Stimulated activated memory B cell treated with anti-CD40 and anti-IgM and Interleukin-4, amounts not matched to agents 10 μg/mL and 1 μg/mL and 100 μg/mL, for 72 hours (primary cell): ENCODE data around the gene ATP5F1B.

Source experiments
- ATAC-seq: fragments of 150-1000 bp; cut with Tn5 transposase; 2 replicates; pipeline ENCODE4 v1.10.0; 2021
- H3K27ac Mint-ChIP-seq: one replicate; pipeline ENCODE4 v1.8.0; 2022; ENCODE audit warnings: mild to moderate bottlenecking, mixed read lengths
- H3K27me3 Mint-ChIP-seq: one replicate; pipeline ENCODE4 v1.8.0; 2022; ENCODE audit warnings: mixed read lengths
- H3K36me3 Mint-ChIP-seq: one replicate; pipeline ENCODE4 v1.8.0; 2022; ENCODE audit warnings: mixed read lengths
- H3K4me1 Mint-ChIP-seq: one replicate; pipeline ENCODE4 v1.8.0; 2022; ENCODE audit warnings: mixed read lengths
- H3K4me3 Mint-ChIP-seq: one replicate; pipeline ENCODE4 v1.8.0; 2022; ENCODE audit warnings: mild to moderate bottlenecking, moderate library complexity, mixed read lengths
- H3K9me3 Mint-ChIP-seq: one replicate; pipeline ENCODE4 v1.8.0; 2022; ENCODE audit warnings: mixed read lengths

ATP5F1B gene

DNA sequence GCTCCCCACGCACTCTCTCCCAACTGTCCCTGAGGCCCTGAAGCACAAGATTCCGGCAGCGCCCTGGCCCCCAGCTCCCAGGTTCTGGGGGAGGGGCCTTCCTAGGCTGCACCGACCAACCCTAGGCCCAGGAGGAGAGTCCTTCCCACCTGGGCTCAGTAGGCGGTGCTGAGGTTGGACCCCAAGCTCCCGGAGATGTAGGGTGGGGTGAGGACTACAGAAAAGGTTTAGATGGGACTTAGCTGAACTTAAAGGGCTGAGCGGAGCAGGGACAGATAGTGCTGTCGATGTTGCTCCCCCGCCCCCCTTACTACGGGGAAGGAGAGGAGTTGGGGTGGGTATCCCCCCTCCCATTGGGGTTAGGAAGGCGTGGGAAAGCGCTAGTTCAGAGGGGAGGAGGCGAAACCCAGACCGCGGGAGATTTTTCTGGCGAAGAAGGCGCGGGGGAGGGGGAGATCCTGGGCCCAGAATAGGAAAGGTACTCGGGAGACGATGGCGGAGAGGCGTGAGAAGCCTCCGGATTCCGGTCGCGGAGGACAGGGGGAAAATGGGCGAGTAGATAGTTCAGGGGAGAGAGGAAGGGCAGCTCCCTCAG lies 11.4 kb downstream of the ATP5F1B start:
- H3K27me3 Mint-ChIP-seq: no peaks in the 10 kb centered on the region
- peaks cover 17% of the 10 kb centered on the region for H3K36me3 Mint-ChIP-seq
- peak overlapping the region; percentile 90 for H3K27ac Mint-ChIP-seq
- H3K4me1 Mint-ChIP-seq: peaks cover 71% of the 10 kb centered on the region
- ATAC-seq: no peak
- peak overlapping the region; percentile 90 for H3K4me3 Mint-ChIP-seq
- H3K9me3 Mint-ChIP-seq: no peaks in the 10 kb centered on the region

DNA sequence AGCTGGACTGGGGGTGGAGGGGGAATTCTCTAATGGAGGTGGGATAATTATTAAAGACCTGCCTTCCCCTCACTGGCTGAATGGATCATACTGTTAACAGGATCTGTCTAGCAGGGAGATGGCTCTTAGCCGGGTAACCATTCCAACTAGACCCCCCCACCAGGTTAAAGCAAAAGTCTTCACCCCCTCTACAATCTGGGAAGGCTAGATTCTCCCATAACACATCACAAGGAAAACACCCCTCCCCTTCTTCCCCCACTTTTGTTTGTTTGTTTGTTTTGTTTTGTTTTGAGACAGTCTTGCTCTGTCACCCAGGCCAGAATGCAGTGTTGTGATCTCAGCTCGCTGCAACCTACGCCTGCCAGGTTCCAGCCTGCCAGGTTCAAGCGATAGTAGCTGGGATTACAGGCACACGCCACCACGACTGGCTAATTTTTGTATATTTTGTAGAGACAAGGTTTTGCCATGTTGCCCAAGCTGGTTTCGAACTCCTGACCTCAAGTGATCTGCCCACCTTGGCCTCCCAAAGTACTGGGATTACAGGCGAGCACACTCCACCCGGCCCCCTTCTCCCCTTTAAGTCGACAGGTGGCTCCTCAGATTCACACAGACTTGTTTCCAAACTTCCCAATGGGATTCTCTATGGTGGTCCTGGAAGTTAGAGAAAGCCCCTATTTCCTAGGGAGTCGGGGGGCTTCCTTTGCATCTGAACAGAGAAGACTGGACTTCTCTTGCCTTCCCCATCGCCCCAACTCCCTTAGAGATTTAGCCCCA lies 12.1 kb downstream of the ATP5F1B start:
- no peaks in the 10 kb centered on the region for H3K27me3 Mint-ChIP-seq
- ATAC-seq: no peak
- H3K4me3 Mint-ChIP-seq: peak overlapping the region; percentile 90
- H3K27ac Mint-ChIP-seq: peak overlapping the region; percentile 90
- no peaks in the 10 kb centered on the region for H3K9me3 Mint-ChIP-seq
- H3K36me3 Mint-ChIP-seq: peaks cover 12% of the 10 kb centered on the region
- H3K4me1 Mint-ChIP-seq: peaks cover 78% of the 10 kb centered on the region

DNA sequence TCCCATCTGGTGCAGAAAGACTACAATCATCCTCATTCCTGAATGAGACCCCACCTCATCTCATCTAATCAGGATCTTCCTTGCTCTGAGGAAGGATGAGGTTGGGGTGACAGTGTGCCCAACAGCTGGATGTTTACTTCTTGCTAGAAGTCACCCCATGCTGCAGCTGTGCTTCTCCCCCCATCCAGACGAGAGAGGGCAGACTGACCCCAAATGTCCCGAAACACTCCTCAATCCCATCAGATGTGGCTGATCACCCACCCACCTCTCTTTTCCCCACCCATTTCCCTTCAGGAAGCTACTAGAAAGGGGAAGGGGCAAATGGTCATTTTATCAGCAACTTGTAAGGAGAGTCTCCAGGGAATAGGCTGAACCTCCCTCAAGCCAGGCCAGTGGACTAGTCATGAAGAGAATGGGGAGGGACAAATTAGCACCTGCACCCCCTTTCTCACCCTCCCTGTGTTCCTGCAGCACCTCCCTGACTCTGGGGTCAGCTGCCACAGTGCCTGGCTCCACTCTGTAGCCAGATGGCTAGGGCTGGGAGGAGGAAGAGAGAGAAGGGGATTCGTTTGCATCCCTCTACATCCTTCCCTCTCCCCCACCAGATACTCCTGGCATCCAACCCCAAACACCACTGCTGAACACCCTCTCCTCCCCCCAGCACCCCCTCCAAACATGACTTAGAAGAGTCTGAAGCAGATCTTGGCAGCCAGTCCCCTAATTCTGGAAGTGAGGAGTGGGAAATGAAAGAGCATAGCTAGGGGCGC lies 12.9 kb downstream of the ATP5F1B start:
- H3K36me3 Mint-ChIP-seq: peaks cover 4% of the 10 kb centered on the region
- peaks cover 82% of the 10 kb centered on the region for H3K4me1 Mint-ChIP-seq
- ATAC-seq: no peak
- no peaks in the 10 kb centered on the region for H3K27me3 Mint-ChIP-seq
- H3K27ac Mint-ChIP-seq: peak overlapping the region; percentile 90
- H3K4me3 Mint-ChIP-seq: peak overlapping the region; percentile 65
- H3K9me3 Mint-ChIP-seq: no peaks in the 10 kb centered on the region

- H3K36me3 Mint-ChIP-seq: no peaks in the 10 kb centered on the region
- no peaks in the 10 kb centered on the region for H3K27me3 Mint-ChIP-seq
- peak; percentile 24 for ATAC-seq
- peak overlapping the region; percentile 65 for H3K4me3 Mint-ChIP-seq
- H3K27ac Mint-ChIP-seq: peak overlapping the region; percentile 90
- H3K4me1 Mint-ChIP-seq: peaks cover 80% of the 10 kb centered on the region
- no peaks in the 10 kb centered on the region for H3K9me3 Mint-ChIP-seq
These were observed 13.7 kb downstream of the ATP5F1B start for GRCh38 chr12:56631790-56632700.

DNA sequence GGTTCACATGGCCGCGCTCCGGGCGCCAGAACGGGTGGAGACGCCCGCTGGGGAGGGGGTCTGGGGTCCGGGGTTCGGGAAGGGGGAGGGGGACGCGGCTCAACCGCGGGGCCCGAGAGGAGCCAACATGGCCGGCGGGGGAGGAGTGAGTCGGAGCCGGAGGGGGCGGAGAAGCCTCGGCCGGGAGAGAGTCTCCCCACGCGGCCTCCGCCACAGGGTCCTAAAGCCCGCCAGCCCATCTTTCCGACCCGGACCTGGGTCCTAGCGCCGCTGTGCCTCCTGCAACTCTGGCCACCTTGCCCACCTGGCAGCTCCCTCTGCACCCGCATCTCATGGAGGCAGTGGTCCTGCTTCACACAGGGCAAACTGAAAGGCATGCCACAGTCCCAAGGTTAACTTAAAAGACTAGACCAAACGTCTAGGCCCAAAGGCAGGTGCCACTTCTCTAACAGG lies 15.6 kb downstream of the ATP5F1B start, which contains the start of gene BAZ2A:
TSS of gene BAZ2A (minus strand) at position 147 of the 453 bp plus-strand sequence. CDS start 12,796 bp downstream, outside the sequence.
- Mint-ChIP-seq H3K4me1 (peaks cover 79% of the 10 kb centered on the region), H3K4me3 (peak within 1 kb of the TSS; percentile 93), H3K36me3 (no peaks in the 10 kb centered on the region), H3K9me3 (no peaks in the 10 kb centered on the region), H3K27ac (peak within 1 kb of the TSS; percentile 92), H3K27me3 (no peaks in the 10 kb centered on the region)
- ATAC-seq: peak; percentile 88

GRCh38 chr12:56629459-56630179 lies 16.2 kb downstream of the ATP5F1B start:
- ATAC-seq: peak; percentile 18
- Mint-ChIP-seq H3K27me3 (no peaks in the 10 kb centered on the region), H3K4me3 (peak overlapping the region; percentile 93), H3K4me1 (peaks cover 80% of the 10 kb centered on the region), H3K36me3 (peaks cover under 1% of the 10 kb centered on the region), H3K27ac (peak overlapping the region; percentile 92), H3K9me3 (no peaks in the 10 kb centered on the region)

- peaks cover 80% of the 10 kb centered on the region for H3K4me1 Mint-ChIP-seq
- no peaks in the 10 kb centered on the region for H3K9me3 Mint-ChIP-seq
- peaks cover 8% of the 10 kb centered on the region for H3K36me3 Mint-ChIP-seq
- peak overlapping the region; percentile 92 for H3K27ac Mint-ChIP-seq
- peak; percentile 28 for ATAC-seq
- H3K27me3 Mint-ChIP-seq: no peaks in the 10 kb centered on the region
- H3K4me3 Mint-ChIP-seq: peak overlapping the region; percentile 93
These were observed 16.9 kb downstream of the ATP5F1B start for GRCh38 chr12:56628671-56629458.

DNA sequence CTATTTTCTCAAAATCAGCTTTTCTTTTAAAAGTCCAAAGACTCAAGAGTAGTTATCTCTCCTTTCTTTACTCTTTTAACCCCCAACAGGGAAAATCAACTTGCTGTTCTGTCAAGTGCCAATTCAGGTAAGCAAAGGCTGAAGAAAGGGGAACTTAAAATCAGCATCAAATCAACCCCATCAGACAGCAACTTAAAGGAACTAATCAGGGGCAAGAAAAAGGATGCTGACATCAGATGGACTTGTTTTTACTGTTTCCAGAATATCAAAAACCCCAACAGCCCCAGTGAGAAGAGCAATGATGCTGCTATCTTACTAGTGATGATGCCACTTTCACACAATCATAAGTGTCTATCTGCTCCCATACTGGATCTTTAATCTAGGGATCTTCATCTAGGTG lies 19.1 kb downstream of the ATP5F1B start:
- H3K36me3 Mint-ChIP-seq: peaks cover 11% of the 10 kb centered on the region
- peak overlapping the region; percentile 92 for H3K27ac Mint-ChIP-seq
- no peak overlapping the region for H3K4me3 Mint-ChIP-seq
- H3K9me3 Mint-ChIP-seq: no peaks in the 10 kb centered on the region
- no peaks in the 10 kb centered on the region for H3K27me3 Mint-ChIP-seq
- H3K4me1 Mint-ChIP-seq: peaks cover 75% of the 10 kb centered on the region
- no peak for ATAC-seq

DNA sequence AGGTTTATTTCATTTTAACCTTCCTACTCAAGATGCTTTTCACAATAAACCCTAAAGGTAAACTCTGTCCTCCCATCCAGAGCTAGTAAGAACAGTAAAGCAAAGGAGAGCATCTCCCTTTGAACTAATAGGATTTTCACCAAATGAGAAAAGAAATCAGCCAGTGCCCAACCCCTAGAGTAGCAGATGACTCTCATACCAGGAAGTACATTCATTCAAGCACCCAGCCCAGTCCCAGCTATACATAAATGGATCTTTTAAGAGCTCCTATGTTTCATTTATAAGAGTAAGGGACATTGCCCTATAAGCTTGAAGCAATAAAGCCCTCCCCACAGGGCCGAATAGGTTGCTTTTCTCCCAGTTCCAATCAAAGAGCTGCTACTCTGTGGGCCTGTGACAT lies 23.2 kb downstream of the ATP5F1B start:
- Mint-ChIP-seq H3K27ac (no peak overlapping the region), H3K9me3 (no peaks in the 10 kb centered on the region), H3K27me3 (no peaks in the 10 kb centered on the region), H3K4me3 (no peak overlapping the region), H3K4me1 (peaks cover 54% of the 10 kb centered on the region), H3K36me3 (peaks cover 19% of the 10 kb centered on the region)
- no peak for ATAC-seq

DNA sequence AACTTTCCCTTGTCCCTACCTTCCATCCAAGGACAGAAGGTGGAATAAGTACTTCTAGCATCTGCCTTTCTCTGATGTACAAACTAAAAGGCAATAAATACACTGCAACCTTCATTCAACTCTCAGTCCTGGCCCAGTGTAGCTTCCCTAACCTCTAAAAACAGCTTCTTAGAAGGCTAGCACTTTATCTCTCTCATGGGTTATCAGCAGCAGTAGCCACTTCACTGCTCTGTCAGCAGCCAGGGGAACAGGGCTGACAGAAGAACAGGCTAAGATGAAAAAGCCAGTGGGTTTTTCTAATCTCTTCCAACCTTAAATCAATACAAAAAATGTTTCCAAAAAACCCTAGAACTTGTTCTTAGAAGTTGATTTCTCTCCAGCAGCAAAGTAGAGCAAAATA lies 28.9 kb downstream of the ATP5F1B start:
- Mint-ChIP-seq H3K9me3 (no peaks in the 10 kb centered on the region), H3K27me3 (no peaks in the 10 kb centered on the region), H3K4me1 (peaks cover 27% of the 10 kb centered on the region), H3K27ac (peak overlapping the region; percentile 18), H3K36me3 (peaks cover 57% of the 10 kb centered on the region), H3K4me3 (no peak overlapping the region)
- no peak for ATAC-seq

DNA sequence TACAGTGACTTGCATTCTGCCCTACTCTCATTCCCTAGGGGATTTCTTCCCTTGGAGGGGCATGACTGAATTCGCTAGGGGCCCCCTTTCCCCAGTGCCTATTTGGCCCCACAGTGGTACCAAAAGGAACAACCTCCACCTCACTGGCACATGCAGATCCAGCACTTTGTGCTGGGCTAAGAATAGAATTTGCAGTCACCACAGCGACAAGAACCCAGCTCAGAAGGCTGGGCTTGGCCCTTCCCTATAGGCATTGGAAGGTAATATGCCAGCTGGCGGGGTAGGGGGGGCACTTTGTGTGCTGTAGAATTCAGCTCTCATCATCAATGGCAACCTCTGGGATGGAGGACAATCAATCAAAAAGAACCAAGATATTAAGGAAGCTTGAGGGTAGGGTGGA lies 29.5 kb downstream of the ATP5F1B start:
- H3K9me3 Mint-ChIP-seq: no peaks in the 10 kb centered on the region
- H3K4me1 Mint-ChIP-seq: peaks cover 26% of the 10 kb centered on the region
- H3K4me3 Mint-ChIP-seq: no peak overlapping the region
- no peaks in the 10 kb centered on the region for H3K27me3 Mint-ChIP-seq
- ATAC-seq: no peak
- peaks cover 62% of the 10 kb centered on the region for H3K36me3 Mint-ChIP-seq
- H3K27ac Mint-ChIP-seq: no peak overlapping the region

DNA sequence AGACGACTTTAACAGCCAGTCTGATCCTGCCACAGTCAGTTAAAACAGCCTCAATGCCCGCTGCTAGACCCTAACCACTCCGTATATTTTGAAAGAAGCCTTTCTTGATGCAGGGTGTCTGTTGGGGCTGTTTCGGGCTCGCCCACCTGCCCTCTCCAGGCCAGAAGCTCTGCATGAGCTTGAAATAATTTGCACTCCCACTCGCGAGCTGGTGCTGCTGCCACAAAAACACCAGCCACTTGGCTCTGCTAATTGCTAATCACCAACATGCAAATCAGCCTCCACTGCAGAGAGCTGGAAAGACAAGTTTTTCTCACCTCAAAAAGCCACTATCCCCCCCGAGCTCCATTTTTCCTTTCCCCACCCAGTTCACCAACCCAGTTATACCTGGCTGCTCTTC lies 31.2 kb downstream of the ATP5F1B start:
- H3K9me3 Mint-ChIP-seq: no peaks in the 10 kb centered on the region
- H3K27me3 Mint-ChIP-seq: no peaks in the 10 kb centered on the region
- ATAC-seq: no peak
- peaks cover 18% of the 10 kb centered on the region for H3K4me1 Mint-ChIP-seq
- peaks cover 72% of the 10 kb centered on the region for H3K36me3 Mint-ChIP-seq
- no peak overlapping the region for H3K4me3 Mint-ChIP-seq
- no peak overlapping the region for H3K27ac Mint-ChIP-seq

DNA sequence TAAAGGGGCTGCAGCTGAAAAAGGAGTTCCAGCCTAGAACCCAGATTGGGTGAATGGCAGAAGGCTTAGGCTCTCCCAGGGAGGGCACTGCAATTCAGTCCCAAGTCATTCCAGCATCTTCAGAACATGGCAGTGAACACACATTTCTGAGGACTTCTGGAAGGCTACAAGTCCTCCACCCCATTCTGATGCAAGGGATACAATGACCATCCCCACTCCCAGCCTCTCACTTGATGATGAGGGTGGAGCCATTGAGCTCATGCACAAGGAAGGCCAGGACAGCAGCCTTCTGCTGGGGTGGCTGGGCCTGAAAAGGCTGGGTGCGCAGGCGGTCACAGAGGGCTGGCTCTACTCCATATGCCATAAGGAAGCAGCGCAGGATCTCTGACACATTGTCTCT lies 41.4 kb downstream of the ATP5F1B start:
- no peaks in the 10 kb centered on the region for H3K9me3 Mint-ChIP-seq
- H3K27me3 Mint-ChIP-seq: no peaks in the 10 kb centered on the region
- ATAC-seq: no peak
- H3K36me3 Mint-ChIP-seq: peaks cover 77% of the 10 kb centered on the region
- H3K4me1 Mint-ChIP-seq: no peaks in the 10 kb centered on the region
- H3K4me3 Mint-ChIP-seq: no peak overlapping the region
- no peak overlapping the region for H3K27ac Mint-ChIP-seq
